Measurements from ENCODE around the gene CREB5.

DNA sequence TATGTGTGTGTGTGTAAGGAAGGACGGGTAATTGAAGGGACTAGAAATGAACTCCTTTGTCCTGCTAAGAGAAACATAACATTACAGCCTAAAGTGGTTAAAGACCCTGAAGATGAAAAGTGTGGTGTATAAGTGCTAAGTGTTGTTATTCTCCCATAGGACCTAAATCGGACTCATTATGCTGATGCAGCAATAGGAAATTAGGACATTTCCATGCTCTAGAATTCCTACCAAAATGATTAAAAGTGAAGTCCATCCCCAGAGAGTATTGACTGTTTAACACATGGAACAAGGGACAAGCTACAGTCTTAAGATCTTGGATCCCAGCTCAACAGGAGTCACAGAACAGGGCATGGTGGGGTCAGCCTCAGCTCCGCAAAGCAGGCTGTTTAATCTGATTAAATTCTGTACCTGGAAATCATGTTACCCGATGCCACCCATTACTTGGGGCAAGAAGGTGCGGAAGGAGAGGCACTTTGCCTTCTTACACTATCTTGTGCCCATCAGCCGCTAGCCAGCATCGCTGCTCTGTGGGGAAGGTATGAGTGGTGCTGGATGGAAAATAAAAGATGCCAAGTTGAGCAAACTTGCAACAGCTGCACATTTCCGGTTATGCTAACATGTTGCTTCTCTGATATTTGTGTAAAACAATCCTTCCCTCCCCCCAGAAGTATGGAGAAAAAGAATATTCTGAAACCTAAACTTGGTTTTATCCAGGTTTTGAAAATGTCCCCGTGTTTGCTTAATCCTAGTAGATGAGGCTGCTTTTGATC lies 100.5 kb downstream of the CREB5 start:
- TF ChIP-seq, protein P1, sequence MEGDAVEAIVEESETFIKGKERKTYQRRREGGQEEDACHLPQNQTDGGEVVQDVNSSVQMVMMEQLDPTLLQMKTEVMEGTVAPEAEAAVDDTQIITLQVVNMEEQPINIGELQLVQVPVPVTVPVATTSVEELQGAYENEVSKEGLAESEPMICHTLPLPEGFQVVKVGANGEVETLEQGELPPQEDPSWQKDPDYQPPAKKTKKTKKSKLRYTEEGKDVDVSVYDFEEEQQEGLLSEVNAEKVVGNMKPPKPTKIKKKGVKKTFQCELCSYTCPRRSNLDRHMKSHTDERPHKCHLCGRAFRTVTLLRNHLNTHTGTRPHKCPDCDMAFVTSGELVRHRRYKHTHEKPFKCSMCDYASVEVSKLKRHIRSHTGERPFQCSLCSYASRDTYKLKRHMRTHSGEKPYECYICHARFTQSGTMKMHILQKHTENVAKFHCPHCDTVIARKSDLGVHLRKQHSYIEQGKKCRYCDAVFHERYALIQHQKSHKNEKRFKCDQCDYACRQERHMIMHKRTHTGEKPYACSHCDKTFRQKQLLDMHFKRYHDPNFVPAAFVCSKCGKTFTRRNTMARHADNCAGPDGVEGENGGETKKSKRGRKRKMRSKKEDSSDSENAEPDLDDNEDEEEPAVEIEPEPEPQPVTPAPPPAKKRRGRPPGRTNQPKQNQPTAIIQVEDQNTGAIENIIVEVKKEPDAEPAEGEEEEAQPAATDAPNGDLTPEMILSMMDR (IDR thresholded peaks at IDR 0.05), result no peak
- no peak for TF ChIP-seq POLR2AphosphoS5 (IDR thresholded peaks at IDR 0.05)
